GM18498 (cell line): ENCODE data around the gene SIN3A.
A peak's percentile ranks its signal among the peaks of the same experiment; 100 is the strongest.
"Not testable (repeated sequence)": the region's sequence is repeated elsewhere in the genome, so short reads cannot be mapped to it uniquely, and the experiment has no call there.

ENCODE experiments used
- ATAC-seq: cut with Tn5 transposase; IDR thresholded peaks from one replicate; pipeline ENCODE4 v1.9.1; 2021; ENCODE audit warnings: mild to moderate bottlenecking, moderate library complexity; ENCODE audit not compliant: unreplicated experiment

The SIN3A gene

GRCh38 chr15:75451674-75452363 lies at the start of gene SIN3A:
Gene SIN3A, minus strand, starts transcription at chr15:75451690. Its CDS starts 21,315 bp downstream, at chr15:75430375.
- ATAC-seq = peak; percentile 42

DNA sequence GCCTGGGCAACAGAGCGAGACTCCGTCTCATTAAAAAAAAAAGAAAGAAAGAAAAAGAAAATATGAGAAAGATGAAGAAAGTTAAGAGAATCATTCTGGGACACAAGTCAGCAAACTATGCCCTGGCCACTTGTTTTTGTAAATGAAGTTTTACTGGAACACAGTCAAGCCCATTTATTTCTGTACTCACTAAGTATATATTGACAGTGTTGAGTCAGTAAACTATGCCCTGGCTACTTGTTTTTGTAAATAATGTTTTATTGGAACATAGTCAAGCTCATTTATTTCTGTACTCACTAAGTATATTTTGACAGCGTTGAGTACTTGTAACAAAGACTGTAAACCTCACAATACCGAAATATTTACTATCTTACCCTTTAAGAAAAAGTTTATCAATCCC lies 42.2 kb upstream of the SIN3A start:
- no peak for ATAC-seq

DNA sequence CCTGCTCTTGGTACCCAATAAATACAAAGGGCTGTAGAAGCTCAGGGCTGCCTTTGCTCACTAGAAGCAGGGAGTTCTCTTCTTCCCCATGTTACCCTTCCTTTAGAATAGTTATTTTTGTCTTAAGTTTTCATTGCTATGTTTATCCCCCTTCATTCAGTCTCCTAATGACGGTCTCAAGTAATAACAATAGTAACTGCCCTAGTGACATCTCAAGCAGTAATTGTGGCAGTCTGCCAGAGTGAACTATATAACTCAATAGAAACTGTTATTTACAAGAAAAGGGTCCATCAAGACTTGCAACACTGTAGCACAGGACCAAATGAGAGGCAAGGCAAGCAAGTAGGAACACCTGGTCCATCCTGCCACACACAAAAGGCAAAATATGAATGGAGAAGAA lies 32.5 kb upstream of the SIN3A start:
- no peak for ATAC-seq

DNA sequence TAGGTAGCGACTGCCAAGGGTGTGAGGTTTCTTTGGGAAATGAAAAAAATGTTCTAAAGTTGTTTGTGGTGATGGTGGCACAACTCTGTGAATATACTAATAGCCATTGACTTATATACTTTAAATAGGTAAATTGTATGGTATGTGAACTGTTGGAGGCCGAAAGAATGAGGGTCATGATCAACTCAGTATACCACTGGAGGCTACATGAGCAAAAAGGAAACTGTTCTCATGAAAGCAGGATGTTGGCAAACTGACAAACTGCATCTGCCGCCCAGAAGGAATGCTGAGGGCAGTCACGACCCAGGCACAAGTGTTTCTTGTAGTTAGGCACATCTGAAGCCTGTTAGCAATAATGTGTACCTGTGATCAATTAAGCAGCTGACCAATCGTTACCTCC lies 32.1 kb upstream of the SIN3A start:
- not testable (repeated sequence) for ATAC-seq

DNA sequence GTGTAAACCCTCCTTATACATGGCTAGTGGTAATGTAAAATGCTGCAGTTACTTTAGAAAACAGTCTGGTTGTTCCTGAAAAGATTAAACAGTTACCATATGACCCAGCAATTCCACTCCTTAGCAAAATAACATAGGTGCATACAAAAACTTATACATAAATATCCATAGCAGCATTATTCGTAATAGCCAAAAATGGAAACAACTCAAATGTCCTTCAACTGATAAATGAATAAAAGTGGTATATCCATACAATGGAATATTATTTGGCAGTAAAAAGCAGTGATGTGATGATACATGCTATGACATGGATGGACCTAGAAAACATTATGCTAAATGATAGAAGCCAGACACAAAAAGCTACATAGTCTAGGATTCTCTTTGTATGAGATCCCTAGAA lies 31.6 kb upstream of the SIN3A start:
- ATAC-seq = no peak

DNA sequence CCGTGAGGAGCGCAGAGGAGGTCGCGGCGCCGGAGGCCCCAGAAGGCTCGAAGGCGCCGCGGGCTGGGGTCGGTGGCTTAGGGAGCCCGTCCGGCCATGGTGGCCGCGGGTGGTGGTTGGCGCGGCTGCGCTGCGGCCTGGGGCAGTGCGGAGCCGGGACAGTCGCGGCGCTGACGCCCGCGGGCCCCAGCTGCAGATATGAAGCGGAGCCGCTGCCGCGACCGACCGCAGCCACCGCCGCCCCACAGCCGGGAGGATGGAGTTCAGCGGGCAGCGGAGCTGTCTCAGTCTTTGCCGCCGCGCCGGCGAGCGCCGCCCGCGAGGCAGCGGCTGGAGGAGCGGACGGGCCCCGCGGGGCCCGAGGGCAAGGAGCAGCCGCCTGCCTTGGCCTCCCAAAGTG lies 29.0 kb upstream of the SIN3A start:
- not testable (repeated sequence) for ATAC-seq

DNA sequence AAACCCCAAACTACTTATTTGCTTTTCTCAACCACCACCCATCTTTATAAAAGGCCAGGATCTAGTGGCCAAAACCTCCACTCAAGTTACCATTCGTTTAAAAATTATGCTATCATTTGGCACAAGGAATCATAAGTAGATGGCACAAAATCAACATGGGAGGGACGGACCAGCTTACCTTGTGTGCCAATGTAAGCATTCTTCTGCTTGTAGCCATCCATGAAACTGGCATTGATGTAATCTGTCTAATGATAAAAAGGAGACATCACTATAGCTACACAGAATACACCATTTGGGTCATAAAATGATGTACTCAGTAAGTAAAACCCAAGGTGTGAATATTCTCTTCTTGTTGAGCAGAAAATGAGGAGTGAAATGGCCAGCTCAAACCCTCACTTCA lies 28.2 kb upstream of the SIN3A start:
- no peak for ATAC-seq

- ATAC-seq = not testable (repeated sequence)
Measured at GRCh38 chr15:75477094-75477493, 25.6 kb upstream of the SIN3A start.

DNA sequence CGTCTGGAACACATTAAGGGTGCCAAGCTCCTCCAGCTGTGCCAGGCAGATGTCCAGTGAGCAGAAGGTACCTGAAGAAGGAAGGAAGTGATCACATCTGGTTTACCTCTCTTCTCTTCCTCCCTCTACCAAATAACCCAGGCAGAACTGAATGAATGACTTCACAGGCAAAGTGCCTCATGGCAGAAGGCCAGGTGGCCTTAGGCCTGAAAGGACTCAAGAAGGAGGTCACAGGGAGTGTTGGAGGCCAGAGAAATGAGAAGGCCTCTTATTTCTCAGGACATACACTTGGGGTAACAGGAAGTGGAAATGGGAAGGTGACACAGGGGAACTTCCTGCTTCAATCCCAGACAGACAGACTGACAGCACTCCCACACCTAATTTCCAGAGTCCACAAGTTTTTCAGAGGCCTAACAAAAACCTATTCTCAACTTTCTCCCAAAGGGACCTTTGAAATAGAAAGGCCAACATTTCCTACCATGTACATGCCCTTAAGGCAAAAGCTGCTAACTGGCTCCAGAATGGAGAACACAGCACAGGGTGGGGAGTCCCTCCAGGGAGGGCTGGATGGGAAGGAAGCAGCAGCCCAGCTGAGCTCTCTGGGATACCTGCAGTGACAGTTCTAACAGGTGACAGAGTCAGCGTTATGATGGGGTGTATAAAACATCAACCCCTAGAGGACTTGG lies 17.6 kb upstream of the SIN3A start:
- no peak for ATAC-seq

DNA sequence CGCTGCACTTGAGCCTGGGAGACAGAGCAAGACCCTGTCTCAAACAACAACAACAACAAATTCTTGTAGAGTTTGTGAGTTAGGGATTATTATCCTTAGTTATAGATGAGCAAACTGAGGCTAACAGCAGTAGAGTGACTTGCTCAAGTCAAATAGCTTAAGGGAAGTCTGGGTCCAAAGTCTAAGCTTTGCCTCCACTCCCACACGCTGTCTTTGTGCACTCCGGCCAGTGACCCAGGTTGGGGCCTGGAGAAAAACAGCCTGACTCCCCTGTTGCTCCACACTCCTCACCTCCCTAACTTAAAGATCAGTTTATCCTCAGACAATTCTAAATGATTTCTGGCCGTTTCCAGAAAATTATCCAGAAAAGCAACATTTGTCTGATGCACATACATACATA lies 9.2 kb upstream of the SIN3A start:
- no peak for ATAC-seq

DNA sequence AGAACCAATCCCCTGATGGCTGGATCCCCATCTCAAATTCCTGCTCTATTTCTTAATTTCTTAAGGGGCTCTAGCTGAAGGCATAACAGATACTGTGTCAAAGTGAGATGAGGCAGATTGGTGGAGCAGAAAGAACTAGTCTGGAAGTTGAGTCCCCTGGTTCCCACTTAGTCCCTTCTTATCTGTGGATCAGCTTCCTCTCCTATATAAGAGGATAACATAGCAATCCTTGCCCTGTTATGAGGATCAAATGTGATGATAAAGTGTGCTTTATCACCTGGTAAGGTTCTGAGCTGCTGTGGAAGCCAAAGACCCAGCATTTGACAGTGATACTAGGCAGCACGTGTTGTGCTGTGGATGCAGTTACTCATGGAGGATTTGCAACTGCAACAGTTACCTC lies 8.1 kb upstream of the SIN3A start:
- no peak for ATAC-seq

DNA sequence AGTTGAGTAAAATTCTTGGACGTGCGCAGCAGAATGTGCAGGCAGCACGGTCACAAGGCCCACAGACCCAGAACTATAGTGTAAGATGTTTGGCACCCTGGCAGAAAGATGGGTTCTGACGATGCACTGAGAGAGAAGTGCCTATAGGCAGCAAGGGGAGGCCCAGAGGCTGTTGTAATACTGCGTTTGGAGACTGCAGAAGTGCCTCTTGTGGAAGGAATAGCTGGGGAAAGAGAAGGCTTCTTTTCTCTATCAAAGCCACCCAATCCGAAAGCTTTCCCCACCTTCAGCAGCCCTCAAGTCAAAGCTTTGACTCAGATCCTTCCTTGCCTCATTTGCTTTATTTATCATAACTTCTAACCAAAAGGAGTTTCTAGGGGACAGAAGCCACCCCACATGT lies 5.2 kb upstream of the SIN3A start:
- ATAC-seq = no peak

- ATAC-seq = no peak
Measured at GRCh38 chr15:75455982-75456531, 4.6 kb upstream of the SIN3A start.

GRCh38 chr15:75455424-75455981 lies 4.0 kb upstream of the SIN3A start:
- ATAC-seq = no peak

GRCh38 chr15:75454471-75455378 lies 3.2 kb upstream of the SIN3A start:
- no peak for ATAC-seq

- peak; percentile 37 for ATAC-seq
Measured at GRCh38 chr15:75453703-75454470, 2.4 kb upstream of the SIN3A start.

- no peak for ATAC-seq
Measured at GRCh38 chr15:75452865-75453702, 1.6 kb upstream of the SIN3A start.

DNA sequence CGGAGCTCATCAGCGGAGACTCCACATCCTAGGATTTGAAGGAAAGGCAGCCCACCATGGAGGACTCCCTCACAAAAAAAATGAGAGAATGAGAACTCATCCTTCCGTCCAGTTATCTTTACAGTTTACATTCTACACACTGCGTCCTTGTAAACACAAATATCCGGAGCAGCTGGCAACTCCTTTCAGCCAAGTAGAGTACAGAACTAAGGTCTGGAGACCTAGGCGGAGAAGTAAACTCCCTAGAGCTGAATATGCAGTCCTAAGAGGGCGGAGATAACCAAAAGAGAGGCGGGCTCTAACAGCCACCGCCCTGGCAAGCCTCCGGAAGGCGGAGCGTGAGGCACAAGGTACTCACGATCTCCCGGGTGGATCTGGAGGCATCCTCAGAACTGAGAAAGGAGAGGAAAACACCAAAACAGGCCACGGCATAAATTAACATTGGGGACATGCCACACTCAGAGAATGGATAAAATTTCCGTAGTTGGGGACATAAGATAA lies 924 bp upstream of the SIN3A start:
- ATAC-seq = no peak

- ATAC-seq = no peak
Measured at GRCh38 chr15:75451202-75451673, 252 bp downstream of the SIN3A start.
